HG03354 (cell line): ENCODE data around the gene UNC13C.
"Not testable (repeated sequence)": the region's sequence is repeated elsewhere in the genome, so short reads cannot be mapped to it uniquely, and the experiment has no call there.

Source experiments
- ATAC-seq: cut with Tn5 transposase; IDR thresholded peaks from one replicate; pipeline ENCODE4 v1.9.1; 2021; ENCODE audit warnings: mild to moderate bottlenecking; ENCODE audit not compliant: unreplicated experiment, poor library complexity, severe bottlenecking

Gene UNC13C

GRCh38 chr15:54374184-54374952 lies 396.1 kb downstream of the UNC13C start:
- ATAC-seq = no peak

- ATAC-seq = no peak
Observed at GRCh38 chr15:54387799-54388198, 409.6 kb downstream of the UNC13C start.

GRCh38 chr15:54388746-54389145 lies 410.5 kb downstream of the UNC13C start:
- no peak for ATAC-seq

- ATAC-seq = no peak
Observed at GRCh38 chr15:54410481-54410880, 432.2 kb downstream of the UNC13C start.

- ATAC-seq = no peak
Observed at GRCh38 chr15:54424171-54424570, 445.9 kb downstream of the UNC13C start.

GRCh38 chr15:54428596-54428995 lies 450.4 kb downstream of the UNC13C start:
- no peak for ATAC-seq

GRCh38 chr15:54450288-54450687 lies 472.0 kb downstream of the UNC13C start:
- ATAC-seq = not testable (repeated sequence)

GRCh38 chr15:54456413-54456812 lies 478.2 kb downstream of the UNC13C start:
- no peak for ATAC-seq

GRCh38 chr15:54462511-54462913 lies 484.3 kb downstream of the UNC13C start:
- ATAC-seq = no peak

- ATAC-seq = no peak
Observed at GRCh38 chr15:54481819-54482218, 503.6 kb downstream of the UNC13C start.

- ATAC-seq = no peak
Observed at GRCh38 chr15:54482251-54482650, 504.0 kb downstream of the UNC13C start.

GRCh38 chr15:54500330-54500729 lies 522.1 kb downstream of the UNC13C start:
- ATAC-seq = no peak

- ATAC-seq = no peak
Observed at GRCh38 chr15:54502416-54503075, 524.3 kb downstream of the UNC13C start.

GRCh38 chr15:54504695-54505094 lies 526.5 kb downstream of the UNC13C start:
- no peak for ATAC-seq

GRCh38 chr15:54506977-54507524 lies 528.8 kb downstream of the UNC13C start:
- ATAC-seq = no peak

GRCh38 chr15:54514601-54515000 lies 536.4 kb downstream of the UNC13C start:
- ATAC-seq = no peak

GRCh38 chr15:54515664-54516582 lies 537.7 kb downstream of the UNC13C start:
- no peak for ATAC-seq

- ATAC-seq = no peak
Observed at GRCh38 chr15:54517366-54517765, 539.1 kb downstream of the UNC13C start.

- ATAC-seq = no peak
Observed at GRCh38 chr15:54518156-54518882, 540.1 kb downstream of the UNC13C start.
